ENCODE measurements around the gene ZNF862.
"Not testable (repeated sequence)": the region's sequence is repeated elsewhere in the genome, so short reads cannot be mapped to it uniquely, and the experiment has no call there.

ZNF862 gene

DNA sequence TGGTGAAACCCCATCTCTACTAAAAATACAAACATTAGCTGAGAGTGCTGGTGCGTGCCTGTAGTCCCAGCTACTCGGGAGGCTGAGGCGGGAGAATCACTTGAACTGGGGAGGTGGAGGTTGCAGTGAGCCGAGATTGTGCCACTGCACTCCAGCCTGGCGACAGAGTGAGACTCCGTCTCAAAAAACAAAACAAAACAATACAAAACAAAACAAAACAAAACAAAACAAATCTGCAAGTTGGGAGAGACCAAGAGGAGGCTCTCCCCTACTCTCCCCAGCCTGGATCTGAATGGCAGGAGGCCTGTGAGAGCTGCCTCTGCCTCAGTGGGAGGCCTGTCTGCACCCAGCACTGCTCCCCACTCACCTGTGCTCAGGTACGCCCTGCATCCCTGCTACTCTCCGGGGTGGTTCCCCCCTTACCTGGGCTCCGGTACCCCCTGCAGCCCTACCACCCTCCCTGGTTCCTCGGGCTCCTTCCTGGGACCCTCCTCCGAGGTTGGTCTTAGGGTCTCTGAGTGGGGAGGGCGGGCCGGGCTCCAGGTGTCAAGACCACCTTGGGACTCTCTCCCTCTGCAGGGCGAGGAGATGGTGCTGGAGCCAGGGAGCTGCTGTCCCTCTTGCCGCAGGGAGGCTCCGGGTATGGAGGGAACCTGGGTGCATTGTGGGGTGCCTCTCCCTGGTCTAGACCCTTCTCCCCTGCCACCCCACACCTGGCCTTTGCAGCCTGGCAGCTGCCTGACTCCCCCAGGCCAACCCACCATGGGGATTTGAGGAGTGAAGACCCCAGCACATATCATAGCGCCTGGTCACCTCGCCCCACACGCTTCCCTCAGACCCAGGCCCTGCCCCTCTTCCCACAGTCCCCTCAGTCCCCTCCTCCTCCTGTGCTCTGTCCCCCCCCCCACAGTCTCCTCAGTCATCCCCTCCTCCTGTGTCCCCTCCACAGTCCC is 9.5 kb upstream of the ZNF862 start:
- Histone ChIP-seq H3K27me3 (no peaks in the 10 kb centered on the region), H3K4me1 (peaks cover 8% of the 10 kb centered on the region; the same call in 1 of the 2 replicates), H3K4me3 (ENCODE audit: low read depth, low read length) (no peak overlapping the region), H3K9me3 (peaks cover under 1% of the 10 kb centered on the region; the same call in 1 of the 2 replicates), H3K36me3 (no peaks in the 10 kb centered on the region)
- TF ChIP-seq, protein P1, sequence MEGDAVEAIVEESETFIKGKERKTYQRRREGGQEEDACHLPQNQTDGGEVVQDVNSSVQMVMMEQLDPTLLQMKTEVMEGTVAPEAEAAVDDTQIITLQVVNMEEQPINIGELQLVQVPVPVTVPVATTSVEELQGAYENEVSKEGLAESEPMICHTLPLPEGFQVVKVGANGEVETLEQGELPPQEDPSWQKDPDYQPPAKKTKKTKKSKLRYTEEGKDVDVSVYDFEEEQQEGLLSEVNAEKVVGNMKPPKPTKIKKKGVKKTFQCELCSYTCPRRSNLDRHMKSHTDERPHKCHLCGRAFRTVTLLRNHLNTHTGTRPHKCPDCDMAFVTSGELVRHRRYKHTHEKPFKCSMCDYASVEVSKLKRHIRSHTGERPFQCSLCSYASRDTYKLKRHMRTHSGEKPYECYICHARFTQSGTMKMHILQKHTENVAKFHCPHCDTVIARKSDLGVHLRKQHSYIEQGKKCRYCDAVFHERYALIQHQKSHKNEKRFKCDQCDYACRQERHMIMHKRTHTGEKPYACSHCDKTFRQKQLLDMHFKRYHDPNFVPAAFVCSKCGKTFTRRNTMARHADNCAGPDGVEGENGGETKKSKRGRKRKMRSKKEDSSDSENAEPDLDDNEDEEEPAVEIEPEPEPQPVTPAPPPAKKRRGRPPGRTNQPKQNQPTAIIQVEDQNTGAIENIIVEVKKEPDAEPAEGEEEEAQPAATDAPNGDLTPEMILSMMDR (IDR thresholded peaks at IDR 0.05; ENCODE audit: low read depth, low read length) = no peak
- no peak for DNase-seq

DNA sequence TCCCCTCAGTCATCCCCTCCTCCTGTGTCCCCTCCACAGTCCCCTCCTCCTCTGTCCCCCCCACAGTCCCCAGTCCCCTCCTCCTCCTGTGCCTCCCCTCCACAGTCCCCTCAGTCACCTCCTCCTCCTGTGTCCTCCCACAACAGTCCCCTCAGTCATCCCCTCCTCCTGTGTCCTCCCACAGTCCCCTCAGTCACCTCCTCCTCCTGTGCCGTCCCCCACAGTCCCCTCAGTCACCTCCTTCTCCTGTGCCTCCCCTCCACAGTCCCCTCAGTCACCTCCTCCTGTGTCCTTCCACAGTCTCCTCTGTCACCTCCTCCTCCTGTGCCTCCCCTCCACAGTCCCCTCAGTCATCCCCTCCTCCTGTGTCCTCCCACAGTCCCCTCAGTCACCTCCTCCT is 7.6 kb upstream of the ZNF862 start:
- not testable (repeated sequence) for H3K27me3 ChIP-seq, H3K36me3 ChIP-seq

DNA sequence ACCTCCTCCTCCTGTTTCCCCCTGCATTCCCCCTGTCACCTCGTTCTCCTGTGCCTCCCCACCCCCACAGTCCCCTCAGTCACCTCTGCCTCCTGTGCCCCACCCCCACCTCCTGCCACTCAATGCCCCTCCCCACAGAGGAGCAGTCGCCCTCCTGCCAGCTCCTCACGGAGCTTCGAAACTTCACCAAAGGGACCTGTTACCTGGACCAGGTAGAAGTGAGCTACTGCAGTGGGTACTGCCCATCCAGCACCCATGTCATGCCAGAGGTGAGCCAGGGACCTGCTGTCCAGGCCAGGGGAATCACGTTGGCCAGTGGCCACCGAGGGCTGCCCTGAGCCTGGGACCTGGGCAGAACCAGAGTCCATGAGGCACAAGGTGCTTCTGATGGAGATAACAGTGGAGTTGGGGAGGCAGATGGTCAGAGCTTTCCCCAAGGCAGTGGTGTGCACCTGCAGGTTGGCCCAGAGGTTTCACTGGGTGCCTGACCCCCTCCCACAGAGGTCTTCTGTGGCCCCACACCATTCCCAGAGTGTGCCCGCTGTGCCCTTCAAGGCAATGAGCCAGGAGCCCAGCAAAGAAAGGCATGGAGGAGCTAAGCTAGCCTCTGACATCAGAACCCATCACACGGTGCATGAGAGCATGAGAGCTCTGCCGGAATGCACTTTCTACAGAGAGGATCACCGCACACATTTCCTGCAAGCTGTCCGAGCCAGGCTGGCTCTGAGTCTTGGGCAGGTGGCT is 7.0 kb upstream of the ZNF862 start:
- Histone ChIP-seq H3K36me3 (no peaks in the 10 kb centered on the region), H3K9me3 (no peaks in the 10 kb centered on the region), H3K27me3 (no peaks in the 10 kb centered on the region)

More for the DNA sequence above, 7.6 kb upstream of the ZNF862 start:
- DNase-seq; H3K4me1 ChIP-seq; H3K9me3 ChIP-seq; H3K4me3 ChIP-seq (ENCODE audit: low read depth, low read length): not testable (repeated sequence)

DNA sequence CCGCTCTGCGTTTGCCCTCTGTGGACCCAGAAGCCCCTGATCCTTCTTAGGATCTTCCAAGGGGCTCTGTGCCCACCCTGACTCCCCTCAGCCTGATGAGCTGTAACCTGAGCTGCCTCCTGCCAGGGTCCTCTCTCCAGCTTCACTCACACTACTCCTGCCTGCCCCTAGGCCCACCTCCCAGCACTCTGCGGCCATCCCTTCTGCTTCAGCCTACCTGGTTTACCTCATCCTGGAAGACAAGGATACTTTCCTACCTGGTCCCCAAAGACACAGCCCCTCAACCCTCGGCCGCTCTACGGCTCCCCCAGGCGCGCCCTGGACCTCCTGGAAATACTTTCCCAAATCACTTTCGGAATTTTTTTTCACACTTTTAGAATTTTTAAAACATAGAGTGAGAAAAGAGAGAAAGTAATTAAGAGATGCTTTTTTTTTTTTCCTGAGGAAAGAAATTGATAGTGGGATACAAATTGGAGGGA is 6.4 kb upstream of the ZNF862 start:
- H3K36me3 ChIP-seq = no peaks in the 10 kb centered on the region
- no peak overlapping the region for H3K4me3 ChIP-seq (ENCODE audit: low read depth, low read length)
- DNase-seq = no peak
- TF ChIP-seq, protein P1 (IDR thresholded peaks at IDR 0.05; ENCODE audit: low read depth, low read length) = no peak
- H3K9me3 ChIP-seq = no peaks in the 10 kb centered on the region
- H3K27me3 ChIP-seq = no peaks in the 10 kb centered on the region
- peaks cover 8% of the 10 kb centered on the region; the same call in 1 of the 2 replicates for H3K4me1 ChIP-seq

More for the DNA sequence above, 7.0 kb upstream of the ZNF862 start:
- TF ChIP-seq, protein P1 (IDR thresholded peaks at IDR 0.05; ENCODE audit: low read depth, low read length) = no peak
- peaks cover 8% of the 10 kb centered on the region; the same call in 1 of the 2 replicates for H3K4me1 ChIP-seq
- no peak overlapping the region for H3K4me3 ChIP-seq (ENCODE audit: low read depth, low read length)
- DNase-seq = no peak

DNA sequence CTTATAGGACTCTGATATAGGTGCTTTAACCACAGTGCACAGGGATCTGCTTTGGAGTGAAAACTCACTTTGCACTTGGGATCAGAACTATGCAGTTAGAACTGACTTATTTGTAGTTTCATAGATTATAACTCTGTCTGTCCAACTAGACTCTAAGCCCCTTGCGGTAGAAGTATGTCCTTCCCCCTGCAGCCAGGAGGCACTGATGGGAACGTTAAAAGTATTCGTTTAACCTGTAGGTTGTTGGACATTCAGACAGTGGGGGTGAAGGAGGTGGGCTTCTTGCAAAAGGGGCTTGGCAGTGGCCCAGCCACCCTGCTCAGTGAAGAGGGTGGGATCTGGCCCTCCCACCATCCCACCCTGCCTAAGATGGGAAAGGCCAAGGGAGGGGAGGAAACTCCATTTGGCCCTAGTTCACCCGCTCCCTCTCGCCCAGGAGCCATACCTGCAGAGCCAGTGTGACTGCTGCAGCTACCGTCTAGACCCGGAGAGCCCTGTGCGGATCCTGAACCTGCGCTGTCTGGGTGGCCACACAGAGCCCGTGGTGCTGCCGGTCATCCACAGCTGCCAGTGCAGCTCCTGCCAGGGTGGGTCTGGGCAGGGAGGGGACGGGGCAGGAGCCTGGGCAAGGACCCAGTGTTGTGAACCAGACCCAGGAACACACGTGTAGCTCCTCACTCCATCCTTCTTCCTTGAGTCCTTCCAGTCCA is 5.7 kb upstream of the ZNF862 start:
- no peaks in the 10 kb centered on the region for H3K36me3 ChIP-seq
- no peak overlapping the region for H3K4me3 ChIP-seq (ENCODE audit: low read depth, low read length)
- TF ChIP-seq, protein P1 (IDR thresholded peaks at IDR 0.05; ENCODE audit: low read depth, low read length) = peak; percentile 24
- no peaks in the 10 kb centered on the region for H3K27me3 ChIP-seq
- peaks cover 6% of the 10 kb centered on the region; the same call in 1 of the 2 replicates for H3K4me1 ChIP-seq
- no peak for DNase-seq
- H3K9me3 ChIP-seq = no peaks in the 10 kb centered on the region

Measured in BE2C (cell line).